Measurements from ENCODE around the gene DZIP1.

GRCh38 chr13:95679722-95680121 is 35.2 kb upstream of the DZIP1 start:
- TF ChIP-seq POLR2A (IDR thresholded peaks at IDR 0.05; ENCODE audit: low read length) (no peak), BHLHE40 (IDR thresholded peaks at IDR 0.05; ENCODE audit: low read depth, low read length) (no peak), HOXA7 (CRISPR knock-in tag; IDR thresholded peaks at IDR 0.05) (no peak), RAD21 (conservative IDR thresholded peaks at IDR 0.05 in 1 of 2, IDR thresholded peaks at IDR 0.05 in 1 of 2) (no peak), PHF8 (IDR thresholded peaks at IDR 0.05; ENCODE audit: borderline replicate concordance, low read depth) (no peak)
- TF ChIP-seq, protein P1, sequence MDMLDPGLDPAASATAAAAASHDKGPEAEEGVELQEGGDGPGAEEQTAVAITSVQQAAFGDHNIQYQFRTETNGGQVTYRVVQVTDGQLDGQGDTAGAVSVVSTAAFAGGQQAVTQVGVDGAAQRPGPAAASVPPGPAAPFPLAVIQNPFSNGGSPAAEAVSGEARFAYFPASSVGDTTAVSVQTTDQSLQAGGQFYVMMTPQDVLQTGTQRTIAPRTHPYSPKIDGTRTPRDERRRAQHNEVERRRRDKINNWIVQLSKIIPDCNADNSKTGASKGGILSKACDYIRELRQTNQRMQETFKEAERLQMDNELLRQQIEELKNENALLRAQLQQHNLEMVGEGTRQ (IDR thresholded peaks at IDR 0.05): no peak
- TF ChIP-seq, protein P2, sequence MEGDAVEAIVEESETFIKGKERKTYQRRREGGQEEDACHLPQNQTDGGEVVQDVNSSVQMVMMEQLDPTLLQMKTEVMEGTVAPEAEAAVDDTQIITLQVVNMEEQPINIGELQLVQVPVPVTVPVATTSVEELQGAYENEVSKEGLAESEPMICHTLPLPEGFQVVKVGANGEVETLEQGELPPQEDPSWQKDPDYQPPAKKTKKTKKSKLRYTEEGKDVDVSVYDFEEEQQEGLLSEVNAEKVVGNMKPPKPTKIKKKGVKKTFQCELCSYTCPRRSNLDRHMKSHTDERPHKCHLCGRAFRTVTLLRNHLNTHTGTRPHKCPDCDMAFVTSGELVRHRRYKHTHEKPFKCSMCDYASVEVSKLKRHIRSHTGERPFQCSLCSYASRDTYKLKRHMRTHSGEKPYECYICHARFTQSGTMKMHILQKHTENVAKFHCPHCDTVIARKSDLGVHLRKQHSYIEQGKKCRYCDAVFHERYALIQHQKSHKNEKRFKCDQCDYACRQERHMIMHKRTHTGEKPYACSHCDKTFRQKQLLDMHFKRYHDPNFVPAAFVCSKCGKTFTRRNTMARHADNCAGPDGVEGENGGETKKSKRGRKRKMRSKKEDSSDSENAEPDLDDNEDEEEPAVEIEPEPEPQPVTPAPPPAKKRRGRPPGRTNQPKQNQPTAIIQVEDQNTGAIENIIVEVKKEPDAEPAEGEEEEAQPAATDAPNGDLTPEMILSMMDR (IDR thresholded peaks at IDR 0.05): no peak

Data from A549 (cell line).